HEK293 (cell line): ENCODE measurements around the gene RBP4.

ENCODE experiments used
- CTCF ChIP-seq: fragments of 450-650 bp; formaldehyde crosslinking; IDR thresholded peaks from 2 replicates; pipeline ENCODE4 v1.5.1; 2016; ENCODE audit warnings: missing biosample characterization, missing genetic modification characterization
- PATZ1 ChIP-seq: fragments of 450-650 bp; formaldehyde crosslinking; IDR thresholded peaks from 2 replicates; pipeline ENCODE4 v1.5.1; 2016; ENCODE audit warnings: missing biosample characterization, missing genetic modification characterization
- SP2 ChIP-seq: fragments of 450-650 bp; formaldehyde crosslinking; IDR thresholded peaks from 2 replicates; pipeline ENCODE4 v1.5.1; 2016; ENCODE audit warnings: missing biosample characterization, missing genetic modification characterization
- ZNF132 ChIP-seq: fragments of 450-650 bp; formaldehyde crosslinking; IDR thresholded peaks from 2 replicates; pipeline ENCODE4 v1.5.1; 2017; ENCODE audit warnings: missing biosample characterization, missing genetic modification characterization, borderline replicate concordance
- ZNF274 ChIP-seq, 2 experiments: fragments of 200-500 bp in 1 of 2; fragments of 450-650 bp in 1 of 2; sonication (Bioruptor generic) in 1 of 2; formaldehyde crosslinking in 1 of 2; IDR thresholded peaks; 2 replicates each; pipeline versions ENCODE4 v1.5.1 to v1.6.1; 2014 to 2016; ENCODE audit warnings: borderline replicate concordance in 1 of 2, inconsistent platforms in 1 of 2, low read length in 1 of 2, missing biosample characterization in 1 of 2, missing genetic modification characterization in 1 of 2
- ZNF488 ChIP-seq: fragments of 450-650 bp; formaldehyde crosslinking; IDR thresholded peaks from 2 replicates; pipeline ENCODE4 v1.5.1; 2016; ENCODE audit warnings: missing biosample characterization, missing genetic modification characterization

- TF ChIP-seq CTCF, result no peak
- TF ChIP-seq SP2, result no peak
- TF ChIP-seq PATZ1, result no peak
- TF ChIP-seq ZNF274 (IDR thresholded peaks at IDR 0.05; ENCODE audit: low read length), result no peak
- no peak for TF ChIP-seq ZNF274 (tag by site-specific recombination; IDR thresholded peaks at IDR 0.05; ENCODE audit: borderline replicate concordance)
- TF ChIP-seq ZNF132 (tag by site-specific recombination), result no peak
- TF ChIP-seq ZNF488 (tag by site-specific recombination), result no peak
These were observed 14.7 kb upstream of the RBP4 start for GRCh38 chr10:93615576-93616235.
